Hepatic stellate cell (primary cell): ENCODE measurements around the gene CD300LB.

ENCODE experiments used
- DNase-seq: peaks from one replicate; pipeline ENCODE4 v3.0.0; 2011; ENCODE audit warnings: low spot score

CD300LB gene

DNA sequence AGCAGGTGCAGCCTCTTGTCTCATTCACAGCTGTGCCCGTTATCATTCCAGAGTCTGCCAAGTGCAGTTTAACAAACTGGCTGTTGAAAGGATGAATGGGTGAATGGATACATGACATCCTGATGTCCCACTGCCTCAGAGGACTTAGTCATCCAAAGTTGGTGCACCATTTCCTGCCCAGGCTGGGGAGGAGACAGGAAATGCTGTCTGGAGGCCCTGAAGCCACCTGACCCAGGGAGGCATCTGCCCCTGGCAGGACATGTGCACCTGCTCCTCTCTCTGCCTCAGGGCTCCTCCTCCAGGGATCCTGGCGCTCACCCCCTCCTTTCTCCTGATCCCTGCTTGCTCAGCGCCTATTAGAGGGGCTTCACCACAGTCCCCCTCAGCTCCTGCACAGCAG lies 16.5 kb upstream of the CD300LB start:
- no peak for DNase-seq

DNA sequence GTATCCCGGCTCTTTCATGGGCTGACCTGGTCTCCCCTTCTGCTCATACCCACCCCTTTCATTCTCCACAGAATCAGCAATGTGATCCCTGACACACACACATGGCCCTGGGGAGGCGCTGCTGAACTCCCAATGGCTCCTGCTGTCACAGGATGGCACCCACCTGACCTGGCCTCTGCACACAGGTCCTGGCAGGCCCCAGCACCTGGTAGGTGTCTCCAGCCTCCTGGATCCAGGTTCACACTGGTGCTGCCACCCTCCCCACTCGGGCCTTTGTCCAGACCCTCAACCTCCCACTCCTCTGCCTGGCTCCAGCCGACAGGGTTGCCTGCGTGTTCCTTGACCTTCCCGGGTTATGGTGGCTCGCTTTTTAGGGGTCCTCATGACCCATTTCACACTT lies 16.0 kb upstream of the CD300LB start:
- DNase-seq: no peak

DNA sequence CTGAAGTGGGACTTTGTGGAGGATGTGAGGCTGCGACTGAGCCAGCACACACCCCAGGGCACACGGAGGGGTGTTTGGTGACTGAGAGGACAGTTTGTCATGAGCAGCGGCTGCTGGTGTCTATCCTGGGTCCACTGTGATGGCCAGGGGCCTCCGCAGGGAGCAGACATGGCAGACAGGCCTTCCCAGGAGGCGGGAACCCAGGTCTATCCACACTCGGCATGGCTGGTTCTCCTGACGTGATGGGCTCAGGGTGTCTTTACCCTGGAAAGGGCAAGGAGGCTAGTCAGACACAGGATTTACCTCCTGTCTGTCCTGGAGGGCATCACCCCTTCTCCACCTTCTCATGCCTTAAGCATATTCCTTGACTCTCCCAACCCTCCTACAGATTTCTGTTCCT lies 15.3 kb upstream of the CD300LB start:
- DNase-seq: no peak

DNA sequence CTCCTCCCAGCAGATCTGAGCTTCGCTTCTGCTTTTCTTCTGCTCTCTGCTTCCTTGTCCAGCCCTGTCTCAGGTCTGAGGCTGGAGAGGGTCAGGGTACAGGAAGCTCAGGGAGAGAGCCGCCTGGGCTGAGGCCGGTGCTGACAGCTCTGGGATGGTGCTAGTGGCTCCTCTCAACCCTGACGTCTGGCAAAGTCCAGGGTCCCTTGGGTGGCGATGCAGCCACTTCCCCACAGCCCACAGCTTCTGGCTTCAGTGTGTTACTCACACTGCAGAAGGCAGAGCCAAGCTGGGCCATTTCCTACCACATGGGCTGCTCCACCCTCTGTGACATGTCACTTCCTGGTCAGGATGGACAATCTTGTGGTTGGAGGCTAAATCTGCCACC lies 14.6 kb upstream of the CD300LB start, which contains the start of gene CD300C:
Gene CD300C (minus strand): TSS at position 273 of the 388 bp plus-strand sequence. CDS start 333 bp downstream, outside the sequence.
- no peak for DNase-seq

DNA sequence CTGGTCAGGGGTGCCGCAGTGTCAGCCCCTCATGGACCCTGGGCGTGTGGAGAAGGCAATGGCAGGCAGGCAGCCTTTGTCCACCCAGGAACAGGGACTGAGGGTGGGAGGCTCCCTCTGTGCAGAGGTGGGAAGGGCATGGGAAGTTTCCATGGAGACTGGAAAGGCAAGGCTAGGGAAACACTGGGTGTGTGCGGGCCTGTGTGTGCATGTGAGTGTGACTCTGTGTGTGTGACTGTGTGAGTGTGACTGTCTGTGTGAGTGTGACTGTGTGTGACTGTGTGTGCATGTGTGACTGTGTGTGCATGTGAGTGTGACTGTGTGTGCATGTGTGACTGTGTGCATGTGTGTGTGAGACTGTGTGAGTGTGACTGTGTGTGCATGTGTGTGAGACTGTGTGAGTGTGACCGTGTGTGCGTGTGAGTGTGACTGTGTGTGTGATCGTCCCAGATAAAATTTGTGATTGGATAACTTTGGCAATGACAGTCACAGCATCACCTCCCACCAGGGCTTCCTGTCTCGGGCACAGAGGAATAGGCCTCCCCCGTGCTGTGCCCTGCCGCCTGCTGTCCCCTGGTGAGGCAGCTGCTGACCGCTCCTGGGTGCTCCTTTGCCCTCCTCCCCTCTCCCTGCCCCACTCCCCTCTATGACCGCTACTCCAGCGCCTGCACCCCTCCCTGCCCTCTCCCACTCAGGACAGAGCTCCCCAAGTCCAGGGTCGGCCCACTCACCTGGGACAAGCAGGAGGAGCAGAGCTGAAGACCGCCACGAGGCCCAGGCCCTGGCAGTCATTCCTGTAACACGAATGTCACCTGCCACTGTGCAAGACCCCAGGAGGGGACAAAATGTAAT lies 13.9 kb upstream of the CD300LB start:
- no peak for DNase-seq

DNA sequence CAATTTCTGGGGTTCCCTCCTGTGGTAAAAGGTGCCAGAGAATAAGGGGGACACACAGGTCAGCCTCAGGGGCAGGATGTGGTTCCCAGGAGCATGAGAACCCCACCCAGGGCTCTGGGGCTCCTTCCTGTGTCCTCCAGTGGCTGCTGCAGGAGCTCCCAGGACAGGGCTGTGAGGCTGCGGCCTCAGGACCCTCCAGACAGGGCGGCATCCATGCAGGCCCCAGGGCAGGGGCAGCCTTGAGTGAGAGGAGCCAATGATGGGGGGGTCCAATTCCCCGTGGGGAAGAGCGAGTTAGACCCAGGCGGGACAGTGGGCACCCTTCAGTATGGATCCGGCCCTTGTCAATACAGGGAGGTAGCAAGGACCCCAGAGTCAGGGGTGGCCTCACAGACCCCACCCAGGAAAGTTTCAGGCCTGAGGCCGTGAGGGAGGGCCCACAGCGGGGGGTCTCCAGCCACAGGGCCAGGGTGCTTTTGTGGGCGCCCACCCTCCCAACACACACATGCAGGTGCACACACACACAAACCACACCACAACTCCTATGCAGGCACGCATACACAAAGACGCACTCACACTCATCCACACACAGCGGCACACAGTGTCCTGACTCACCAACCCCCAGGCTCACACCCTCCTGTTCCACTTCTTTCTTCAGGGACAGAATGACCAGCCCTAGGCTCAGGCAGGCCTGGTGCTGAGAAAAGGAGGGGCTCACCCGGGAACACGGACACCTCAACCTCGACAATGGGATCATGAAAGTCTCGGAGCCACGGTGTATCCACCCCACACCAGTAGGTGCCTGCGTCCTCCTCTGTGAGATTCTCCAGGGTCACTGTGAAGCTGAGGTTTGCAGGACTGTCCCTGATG lies 12.9 kb upstream of the CD300LB start:
- no peak for DNase-seq

DNA sequence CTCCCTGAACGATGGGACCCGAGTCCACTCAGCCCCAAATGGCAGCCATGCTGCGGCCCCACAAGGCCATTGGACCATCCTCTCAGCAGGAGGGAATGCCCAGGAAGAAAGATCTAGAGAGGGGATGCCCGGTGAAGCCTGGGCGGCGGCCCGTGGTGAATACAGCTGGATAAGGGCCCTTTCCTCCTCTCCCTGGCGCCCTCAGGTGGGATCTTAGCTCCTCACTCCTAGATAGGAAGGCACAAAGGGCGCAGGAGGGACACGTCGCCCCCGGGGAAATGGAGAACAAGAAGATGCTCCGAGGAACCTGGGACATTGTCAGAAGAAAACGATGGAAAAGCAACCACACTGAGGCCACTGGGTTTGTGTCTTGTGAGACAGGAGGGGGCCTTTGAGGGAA lies 12.1 kb upstream of the CD300LB start:
- no peak for DNase-seq

DNA sequence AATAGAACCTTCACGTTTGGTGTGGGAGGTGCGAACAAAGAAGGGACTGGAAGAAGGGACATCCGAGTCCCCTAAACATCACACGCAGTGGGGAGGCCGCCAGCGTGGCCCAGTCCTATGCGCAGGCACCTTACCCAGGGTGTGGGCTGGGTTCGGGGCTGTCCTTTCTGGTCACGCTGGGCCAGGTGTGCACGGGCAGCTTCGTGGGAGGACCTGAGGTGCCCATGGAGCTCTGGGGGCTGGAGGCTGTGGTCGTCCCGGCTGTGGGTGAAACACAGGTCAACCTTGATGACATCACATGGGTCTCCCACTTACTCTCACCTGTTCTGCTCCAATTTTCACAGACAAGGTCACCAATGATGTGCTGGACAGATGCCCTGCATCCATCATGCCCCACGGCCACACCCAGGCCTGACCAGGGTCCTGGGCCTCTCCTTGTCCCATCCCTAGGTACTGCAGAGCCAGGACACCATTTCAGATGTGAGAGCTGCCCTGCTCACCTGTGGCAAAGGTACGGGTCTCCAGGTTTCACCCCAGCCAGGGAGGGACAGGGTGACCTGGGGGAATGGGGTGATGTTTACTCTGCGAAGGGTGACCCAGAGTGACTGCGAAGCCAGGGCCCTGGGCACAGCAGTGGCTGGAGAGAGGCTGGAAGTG lies 11.6 kb upstream of the CD300LB start:
- DNase-seq: no peak

DNA sequence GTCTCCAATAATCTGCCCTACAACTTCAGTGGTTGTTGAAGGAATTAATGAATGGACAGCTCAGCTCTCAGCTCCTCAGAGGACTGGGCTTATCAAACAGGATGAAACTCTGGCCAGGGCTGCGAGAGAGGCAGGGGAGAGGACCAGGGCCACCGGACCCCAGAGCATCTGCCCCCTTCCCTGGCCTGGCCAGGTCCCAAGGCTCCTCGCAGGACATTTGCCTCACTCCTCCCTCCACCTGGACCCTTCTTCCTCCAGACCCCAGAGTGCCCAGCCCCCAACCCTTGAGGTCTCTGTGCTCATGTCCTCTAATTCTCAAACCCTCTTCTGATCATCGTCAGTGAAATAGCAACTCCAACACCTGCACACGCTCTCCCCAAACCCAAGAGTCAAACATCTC lies 10.9 kb upstream of the CD300LB start:
- DNase-seq: no peak

DNA sequence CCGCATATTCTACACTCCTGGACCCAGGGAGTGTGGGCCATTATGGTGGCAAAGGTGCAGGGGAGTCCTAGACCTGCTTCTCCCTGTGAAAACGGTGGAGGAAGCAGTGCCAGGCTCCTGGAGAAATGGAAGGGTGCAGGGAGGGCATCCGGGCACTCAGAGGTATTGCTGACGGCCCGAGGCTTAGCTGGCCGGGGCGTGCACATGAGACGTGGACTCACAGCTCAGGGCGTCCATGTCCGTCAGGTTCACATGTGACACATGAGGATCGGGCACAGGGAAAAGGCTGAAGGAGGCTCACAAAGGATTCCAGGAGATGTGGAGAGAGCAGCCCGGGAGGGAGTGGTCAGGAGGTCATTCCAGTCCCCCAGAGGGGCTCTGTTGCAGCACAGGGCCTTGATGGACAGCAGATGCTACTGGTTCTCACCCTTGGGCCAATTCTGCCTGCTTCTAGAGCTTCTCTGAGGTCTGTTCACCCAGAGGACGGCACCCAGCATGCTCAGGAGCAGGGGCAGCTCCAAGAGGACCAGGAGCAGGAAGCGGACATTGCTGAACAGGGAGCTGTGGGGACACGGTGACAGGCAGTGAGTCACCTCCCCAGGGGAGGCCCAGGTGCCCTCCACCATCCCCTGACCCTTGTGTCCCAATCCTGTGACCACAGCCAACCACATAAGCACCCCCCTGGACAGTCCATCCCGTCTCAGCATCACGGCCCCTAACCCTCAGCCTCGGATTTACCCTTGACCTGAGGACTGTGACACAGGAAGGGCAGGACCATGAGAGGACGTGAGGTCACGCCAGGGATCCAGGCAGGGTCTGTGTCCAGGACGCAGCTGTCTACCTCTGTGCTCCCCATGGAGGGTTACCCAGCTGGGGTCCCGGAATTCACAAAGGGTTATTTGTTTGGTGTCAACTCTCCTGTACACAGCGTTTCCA lies 10.2 kb upstream of the CD300LB start:
- no peak for DNase-seq

DNA sequence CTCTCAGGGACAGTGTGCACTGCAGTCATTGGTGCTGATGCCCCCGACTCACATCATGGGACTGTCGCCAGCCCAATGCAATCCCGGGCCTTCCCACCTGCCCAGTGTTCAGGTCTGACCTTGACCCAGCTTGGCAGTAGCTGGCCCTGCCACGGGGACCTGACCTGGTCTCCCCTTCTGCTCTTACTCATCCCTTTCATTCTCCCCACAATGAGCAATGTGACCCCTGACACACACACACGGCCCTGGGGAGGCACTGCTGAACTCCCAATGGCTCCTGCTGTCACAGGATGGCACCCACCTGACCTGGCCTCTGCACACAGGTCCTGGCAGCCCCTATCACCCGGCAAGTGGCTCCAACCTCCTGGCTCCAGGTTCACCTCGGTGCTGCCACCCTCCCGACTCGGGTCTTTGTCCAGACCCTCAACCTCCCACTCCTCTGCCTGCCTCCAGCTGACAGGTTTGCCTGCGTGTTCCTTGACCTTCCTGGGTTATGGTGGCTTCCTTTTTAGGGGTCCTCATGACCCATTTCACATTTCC lies 8.1 kb upstream of the CD300LB start:
- DNase-seq: no peak

DNA sequence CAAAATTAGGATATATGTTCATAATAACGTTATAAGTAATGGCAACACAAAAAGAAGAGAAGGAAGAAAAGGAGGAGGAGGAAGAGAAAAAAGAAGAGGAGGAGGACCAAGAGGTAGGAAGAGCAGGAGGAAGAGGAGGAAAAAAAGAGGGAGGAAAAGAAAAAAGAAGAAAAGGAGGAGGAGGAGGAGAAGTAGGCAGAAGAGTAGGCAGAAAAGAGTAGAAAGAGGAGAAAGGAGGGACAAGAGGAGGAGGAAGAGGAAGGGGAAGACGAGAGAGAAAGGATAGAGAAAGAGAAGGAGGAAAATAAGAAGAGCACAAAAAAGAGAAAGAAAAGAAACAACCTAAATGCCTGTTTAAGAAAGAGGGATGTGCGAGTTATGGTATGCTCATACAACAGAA lies 5.6 kb upstream of the CD300LB start:
- DNase-seq: no peak

DNA sequence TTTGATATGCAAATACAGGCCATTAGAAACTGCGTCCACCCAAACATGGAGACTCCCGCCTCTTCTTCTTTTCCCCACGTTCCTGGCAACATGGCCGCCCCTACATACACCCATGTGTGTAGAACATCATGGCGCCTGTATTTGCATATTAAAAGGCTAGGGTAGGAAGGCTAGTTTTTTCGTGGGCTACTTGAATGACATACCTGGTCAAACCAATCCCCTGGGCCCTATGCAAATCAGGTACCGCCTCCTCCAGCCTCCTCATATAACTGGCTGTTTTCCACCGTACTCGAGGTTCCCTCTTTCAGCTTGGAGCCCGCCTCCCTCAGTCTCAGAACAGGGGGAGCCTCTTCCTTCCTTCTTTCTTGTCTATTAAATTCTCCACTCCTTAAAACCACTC lies 840 bp upstream of the CD300LB start:
- DNase-seq: no peak

DNA sequence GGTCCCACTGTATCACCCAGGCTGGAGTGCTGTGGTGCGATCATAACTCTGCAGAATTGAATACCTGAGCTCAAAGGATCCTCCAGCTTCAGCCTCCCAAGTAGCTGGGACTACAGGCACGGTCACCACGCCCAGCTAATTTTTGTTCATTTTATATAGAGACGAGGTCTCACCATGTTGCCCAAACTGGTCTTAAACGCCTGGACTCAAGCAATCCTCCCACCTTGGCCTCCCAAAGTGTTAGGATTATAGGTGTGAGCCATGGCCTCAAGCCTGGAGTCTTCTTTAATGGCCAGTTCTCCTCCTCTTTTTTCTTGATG lies 484 bp downstream of the CD300LB start:
- no peak for DNase-seq

DNA sequence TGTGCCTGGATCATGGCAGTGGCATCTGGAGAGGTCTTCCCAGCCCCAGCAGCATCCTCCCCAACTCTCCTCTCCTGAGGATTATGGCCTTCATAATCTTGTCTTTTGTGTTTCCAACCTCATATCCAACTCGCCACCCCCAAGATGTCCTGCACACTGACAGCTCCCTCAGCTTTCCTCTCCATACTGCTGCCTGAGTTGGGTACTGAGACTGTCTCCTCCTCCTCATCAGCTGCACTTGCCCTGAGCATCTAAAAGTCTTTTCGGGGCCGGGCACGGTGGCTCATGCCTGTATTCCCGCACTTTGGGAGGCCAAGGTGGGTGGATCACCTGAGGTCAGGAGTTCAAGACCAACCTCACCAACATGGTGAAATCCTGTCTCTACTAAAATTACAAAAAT lies 2.0 kb downstream of the CD300LB start:
- DNase-seq: no peak

DNA sequence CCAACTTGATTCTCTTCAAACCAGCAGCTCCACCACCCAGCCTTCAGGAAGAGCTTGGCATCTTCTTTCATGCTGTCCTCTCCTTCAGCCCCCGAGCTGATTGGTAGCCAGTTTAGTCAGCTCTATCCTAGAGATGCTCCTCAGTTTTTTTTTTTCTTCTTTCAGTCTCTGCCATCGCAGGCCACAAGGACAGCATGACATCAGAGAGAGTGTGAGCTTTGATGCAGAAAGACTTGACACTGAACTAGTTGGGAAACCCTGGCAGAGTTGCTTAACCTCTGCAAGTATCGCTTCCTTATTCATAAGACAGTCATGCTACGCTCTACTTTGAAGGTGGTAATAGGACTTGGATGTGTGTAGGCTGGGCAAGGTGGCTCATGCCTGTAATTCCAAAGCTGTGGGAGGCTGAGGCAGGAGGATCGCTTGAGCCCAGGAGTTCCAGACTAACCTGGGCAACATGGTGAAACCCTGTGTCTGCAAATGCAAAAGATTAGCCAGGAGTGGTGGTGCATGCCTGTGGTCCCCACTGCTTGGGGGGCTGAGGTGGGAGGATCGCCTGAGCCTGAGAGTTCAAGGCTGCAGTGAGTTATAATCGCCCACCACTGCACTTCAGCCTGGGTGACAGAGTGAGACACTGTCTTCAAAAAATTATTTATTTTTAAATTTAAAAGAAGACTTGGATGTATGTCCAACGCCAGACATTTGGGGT lies 2.6 kb downstream of the CD300LB start:
- DNase-seq: no peak

DNA sequence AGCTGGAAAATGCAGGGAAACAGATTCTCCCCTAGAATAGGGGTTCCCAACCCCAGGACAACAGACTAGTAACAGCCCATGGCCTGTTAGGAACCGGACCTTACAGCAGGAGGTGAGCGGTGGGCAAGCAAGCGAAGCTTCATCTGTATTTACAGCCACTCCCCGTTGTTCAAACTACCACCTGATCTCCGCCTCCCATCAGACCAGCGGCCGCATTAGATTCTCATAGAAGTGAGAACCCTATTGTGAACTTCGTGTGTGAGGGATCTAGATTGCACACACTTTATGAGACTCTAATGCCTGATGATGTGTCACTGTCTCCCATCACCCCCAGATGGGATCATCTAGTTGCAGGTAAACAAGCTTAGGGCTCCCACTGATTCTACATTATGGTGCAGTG lies 3.5 kb downstream of the CD300LB start:
- DNase-seq: no peak

DNA sequence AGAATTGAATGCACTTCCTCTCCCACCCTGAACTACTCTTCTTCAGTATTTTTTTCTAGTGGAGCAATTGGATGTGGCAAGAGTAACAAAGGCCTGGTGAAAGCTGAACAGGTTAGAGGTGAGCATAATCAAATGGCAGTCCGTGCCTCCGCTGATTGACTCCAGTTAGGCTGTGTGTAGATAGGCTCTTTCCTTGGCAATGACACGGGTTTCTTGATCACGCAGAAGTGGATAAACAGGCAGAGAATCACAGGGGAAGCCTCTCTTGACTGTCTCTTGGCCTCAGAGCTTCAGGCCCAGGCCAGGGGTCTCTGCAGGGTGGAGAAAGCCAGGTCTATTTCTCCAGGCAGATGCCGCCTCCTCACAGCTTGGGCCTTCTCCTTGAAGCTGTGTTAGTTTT lies 4.2 kb downstream of the CD300LB start:
- no peak for DNase-seq

DNA sequence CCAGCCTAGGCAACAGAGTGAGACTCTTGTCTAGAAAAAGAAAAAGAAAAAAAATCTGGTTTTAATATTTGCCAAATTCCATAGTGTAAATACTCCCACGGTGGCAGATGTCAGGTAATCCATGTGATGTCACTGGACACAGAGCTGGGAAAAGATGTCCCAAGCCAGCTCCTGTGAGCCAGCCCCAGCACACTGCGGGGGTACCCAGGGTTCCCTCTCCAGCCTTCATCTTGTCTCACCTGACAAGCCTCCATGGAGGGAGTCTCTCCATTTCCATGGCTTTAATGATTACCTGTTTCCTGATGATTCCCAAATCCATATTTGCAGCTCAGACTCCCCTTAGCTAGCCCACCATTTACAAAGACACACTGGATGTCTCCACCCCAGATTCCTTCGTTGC lies 4.6 kb downstream of the CD300LB start:
- DNase-seq: no peak

DNA sequence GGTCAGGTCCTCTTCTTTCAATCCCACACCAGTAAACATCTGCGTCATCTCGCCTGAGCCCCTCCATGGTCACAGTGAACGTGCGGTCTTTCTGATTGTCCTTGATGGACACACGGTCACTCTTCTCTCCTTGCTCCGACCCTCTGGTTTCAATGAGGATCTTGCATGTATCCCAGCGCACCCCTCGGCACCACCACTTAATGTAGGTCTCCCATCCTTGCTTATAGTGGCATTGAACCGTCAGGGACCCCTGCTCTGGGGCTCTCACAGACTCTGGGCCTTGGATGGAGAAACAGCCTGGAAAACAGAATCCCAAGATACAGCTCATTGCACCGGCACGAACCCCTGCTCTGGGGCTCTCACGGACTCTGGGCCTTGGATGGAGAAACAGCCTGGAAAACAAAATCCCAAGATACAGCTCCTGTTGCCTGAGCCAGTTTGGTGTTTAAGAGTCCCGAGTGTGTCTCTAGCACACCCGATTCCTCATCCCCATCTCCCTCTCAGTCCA lies 5.4 kb downstream of the CD300LB start:
- DNase-seq: no peak

DNA sequence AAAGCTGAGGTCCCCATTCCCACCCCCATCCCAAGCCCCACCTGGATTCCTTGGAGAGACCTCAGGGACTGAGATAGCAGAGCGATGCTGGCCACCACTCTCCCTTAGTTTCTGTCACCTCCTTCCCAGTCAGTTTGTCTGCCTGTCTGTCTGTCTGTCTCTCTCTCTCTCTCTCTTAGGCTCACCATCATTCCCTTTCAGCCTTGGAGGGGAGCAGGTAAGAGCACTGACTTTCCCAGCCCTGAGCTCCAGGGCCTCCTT lies 5.9 kb downstream of the CD300LB start:
- DNase-seq: no peak
